ENCODE measurements around the gene TGFBR2.

TGFBR2 gene

GRCh38 chr3:30711151-30711550 is 104.8 kb downstream of the TGFBR2 start:
- TF ChIP-seq, protein P1, sequence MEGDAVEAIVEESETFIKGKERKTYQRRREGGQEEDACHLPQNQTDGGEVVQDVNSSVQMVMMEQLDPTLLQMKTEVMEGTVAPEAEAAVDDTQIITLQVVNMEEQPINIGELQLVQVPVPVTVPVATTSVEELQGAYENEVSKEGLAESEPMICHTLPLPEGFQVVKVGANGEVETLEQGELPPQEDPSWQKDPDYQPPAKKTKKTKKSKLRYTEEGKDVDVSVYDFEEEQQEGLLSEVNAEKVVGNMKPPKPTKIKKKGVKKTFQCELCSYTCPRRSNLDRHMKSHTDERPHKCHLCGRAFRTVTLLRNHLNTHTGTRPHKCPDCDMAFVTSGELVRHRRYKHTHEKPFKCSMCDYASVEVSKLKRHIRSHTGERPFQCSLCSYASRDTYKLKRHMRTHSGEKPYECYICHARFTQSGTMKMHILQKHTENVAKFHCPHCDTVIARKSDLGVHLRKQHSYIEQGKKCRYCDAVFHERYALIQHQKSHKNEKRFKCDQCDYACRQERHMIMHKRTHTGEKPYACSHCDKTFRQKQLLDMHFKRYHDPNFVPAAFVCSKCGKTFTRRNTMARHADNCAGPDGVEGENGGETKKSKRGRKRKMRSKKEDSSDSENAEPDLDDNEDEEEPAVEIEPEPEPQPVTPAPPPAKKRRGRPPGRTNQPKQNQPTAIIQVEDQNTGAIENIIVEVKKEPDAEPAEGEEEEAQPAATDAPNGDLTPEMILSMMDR (IDR thresholded peaks at IDR 0.05; ENCODE audit: low read depth, low read length, missing control alignments) = no peak
- H3K4me3 ChIP-seq (ENCODE audit: low read depth, low read length) = no peak overlapping the region
- DNase-seq (ENCODE audit: low read depth) = no peak

DNA sequence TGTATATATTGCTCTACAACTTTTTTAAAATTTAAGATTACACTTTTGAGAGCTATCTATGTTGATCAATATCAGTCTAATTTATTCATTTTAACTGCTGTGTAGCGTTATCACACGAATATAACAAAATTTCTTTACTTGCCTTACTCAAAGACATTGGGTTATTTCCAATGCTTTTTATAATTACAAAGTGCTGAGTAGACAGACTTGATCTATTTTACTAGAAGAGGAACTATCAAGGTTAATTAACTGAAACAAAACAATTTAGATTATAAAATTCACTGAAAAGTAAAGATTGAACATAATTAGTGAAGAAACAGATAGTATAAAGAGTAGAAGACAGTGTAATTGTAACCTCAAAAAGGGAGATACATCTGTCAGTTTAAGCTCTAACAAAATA is 105.5 kb downstream of the TGFBR2 start:
- no peak overlapping the region for H3K4me3 ChIP-seq (ENCODE audit: low read depth, low read length)
- TF ChIP-seq, protein P1 (IDR thresholded peaks at IDR 0.05; ENCODE audit: low read depth, low read length, missing control alignments) = no peak
- DNase-seq (ENCODE audit: low read depth) = no peak

DNA sequence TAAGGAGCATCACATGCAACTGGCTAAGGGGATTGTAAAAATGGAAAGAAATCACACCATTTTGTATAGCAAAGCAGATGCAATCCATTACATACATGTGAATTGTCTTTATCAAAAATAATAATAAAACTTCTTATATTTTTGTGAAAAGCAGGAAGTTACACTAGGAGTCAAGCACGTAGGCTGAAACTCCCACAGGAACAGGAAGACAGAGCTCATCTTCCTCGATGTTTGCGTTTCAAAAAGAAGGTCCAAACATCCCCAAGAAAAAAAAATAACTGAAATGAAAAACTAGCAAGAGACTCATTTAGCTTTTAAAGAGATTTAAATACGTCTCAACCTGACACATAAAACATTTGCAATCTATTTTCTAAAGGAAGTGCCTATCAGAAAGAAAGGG is 106.6 kb downstream of the TGFBR2 start:
- DNase-seq (ENCODE audit: low read depth) = no peak
- H3K4me3 ChIP-seq (ENCODE audit: low read depth, low read length) = no peak overlapping the region
- TF ChIP-seq, protein P1 (IDR thresholded peaks at IDR 0.05; ENCODE audit: low read depth, low read length, missing control alignments) = no peak

- TF ChIP-seq, protein P1 (IDR thresholded peaks at IDR 0.05; ENCODE audit: low read depth, low read length, missing control alignments) = no peak
- no peak overlapping the region for H3K4me3 ChIP-seq (ENCODE audit: low read depth, low read length)
- no peak for DNase-seq (ENCODE audit: low read depth)
Observed at GRCh38 chr3:30713885-30714503, 107.6 kb downstream of the TGFBR2 start.

- TF ChIP-seq, protein P1 (IDR thresholded peaks at IDR 0.05; ENCODE audit: low read depth, low read length, missing control alignments) = no peak
- H3K4me3 ChIP-seq (ENCODE audit: low read depth, low read length) = no peak overlapping the region
- DNase-seq (ENCODE audit: low read depth) = no peak
Observed at GRCh38 chr3:30719536-30719935, 113.1 kb downstream of the TGFBR2 start.

GRCh38 chr3:30720586-30721313 is 114.3 kb downstream of the TGFBR2 start:
- H3K4me3 ChIP-seq (ENCODE audit: low read depth, low read length) = no peak overlapping the region
- TF ChIP-seq, protein P1 (IDR thresholded peaks at IDR 0.05; ENCODE audit: low read depth, low read length, missing control alignments) = no peak
- no peak for DNase-seq (ENCODE audit: low read depth)

DNA sequence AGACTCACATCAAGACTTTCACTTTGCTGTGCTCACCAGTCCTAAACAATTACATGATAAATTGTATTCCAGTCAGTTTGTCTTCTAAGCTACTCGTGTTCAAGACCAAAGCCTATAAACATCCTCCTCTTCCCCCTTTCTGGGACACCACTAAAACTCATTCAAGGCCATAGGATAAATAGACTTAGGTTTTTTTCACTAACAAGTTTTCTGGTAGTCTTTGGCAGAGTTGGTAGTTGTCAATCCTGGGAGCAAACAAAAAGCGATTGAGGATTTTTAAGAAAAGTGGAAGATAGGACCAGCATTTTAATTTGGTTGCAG is 114.9 kb downstream of the TGFBR2 start:
- DNase-seq (ENCODE audit: low read depth) = no peak
- TF ChIP-seq, protein P1 (IDR thresholded peaks at IDR 0.05; ENCODE audit: low read depth, low read length, missing control alignments) = no peak
- no peak overlapping the region for H3K4me3 ChIP-seq (ENCODE audit: low read depth, low read length)
